HG03565 (cell line): ENCODE results near the gene CEMIP.

Experiments
- ATAC-seq: cut with Tn5 transposase; IDR thresholded peaks from one replicate; pipeline ENCODE4 v1.9.1; 2021; ENCODE audit warnings: mild to moderate bottlenecking, moderate library complexity; ENCODE audit not compliant: unreplicated experiment

Gene CEMIP

GRCh38 chr15:80822256-80822655 is 43.1 kb downstream of the CEMIP start:
- no peak for ATAC-seq

DNA sequence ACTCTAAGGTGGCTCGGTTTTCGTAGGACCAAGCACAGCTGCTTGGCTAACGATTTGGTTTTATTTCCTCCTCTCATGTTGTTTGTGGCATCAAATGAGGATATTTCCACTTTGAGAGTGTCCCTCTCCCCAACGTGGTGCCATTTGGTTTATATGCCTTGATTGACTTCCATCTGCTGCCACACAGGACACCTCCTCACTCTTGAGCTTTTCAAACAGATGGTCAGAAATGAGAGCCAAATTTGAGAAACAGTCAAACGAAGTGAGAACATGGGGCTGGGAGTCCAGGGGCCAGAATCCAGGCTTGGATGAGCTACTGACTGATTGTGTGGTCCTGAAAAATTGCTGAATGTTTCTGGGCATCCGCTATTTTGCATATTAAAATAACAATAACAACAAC is 43.5 kb downstream of the CEMIP start:
- ATAC-seq: no peak

GRCh38 chr15:80823120-80823519 is 44.0 kb downstream of the CEMIP start:
- no peak for ATAC-seq

DNA sequence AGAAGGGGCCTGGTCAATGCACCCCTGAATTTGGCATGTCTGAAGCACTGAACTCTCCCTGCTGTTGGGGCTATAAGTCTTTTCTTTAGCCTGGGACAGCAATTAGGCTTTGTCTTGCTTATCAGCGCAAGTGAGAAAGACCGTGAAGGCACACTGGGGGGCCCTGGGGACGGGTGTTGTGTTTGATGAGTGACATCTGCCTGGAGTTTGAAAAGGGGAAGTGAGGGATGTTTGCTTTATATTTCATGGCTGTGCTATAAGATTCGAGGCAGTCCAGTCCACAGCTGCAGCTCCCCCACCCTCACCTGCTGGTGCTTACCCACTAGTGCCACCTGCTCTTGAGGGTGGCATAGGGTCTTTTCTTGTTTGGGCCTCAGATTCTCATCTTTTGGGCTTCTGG is 44.8 kb downstream of the CEMIP start:
- ATAC-seq: no peak

GRCh38 chr15:80825361-80826030 is 46.3 kb downstream of the CEMIP start:
- ATAC-seq: no peak

- ATAC-seq: no peak
Measured at GRCh38 chr15:80828796-80829195, 49.6 kb downstream of the CEMIP start.

- no peak for ATAC-seq
Measured at GRCh38 chr15:80830677-80831076, 51.5 kb downstream of the CEMIP start.

- no peak for ATAC-seq
Measured at GRCh38 chr15:80831192-80831591, 52.0 kb downstream of the CEMIP start.

DNA sequence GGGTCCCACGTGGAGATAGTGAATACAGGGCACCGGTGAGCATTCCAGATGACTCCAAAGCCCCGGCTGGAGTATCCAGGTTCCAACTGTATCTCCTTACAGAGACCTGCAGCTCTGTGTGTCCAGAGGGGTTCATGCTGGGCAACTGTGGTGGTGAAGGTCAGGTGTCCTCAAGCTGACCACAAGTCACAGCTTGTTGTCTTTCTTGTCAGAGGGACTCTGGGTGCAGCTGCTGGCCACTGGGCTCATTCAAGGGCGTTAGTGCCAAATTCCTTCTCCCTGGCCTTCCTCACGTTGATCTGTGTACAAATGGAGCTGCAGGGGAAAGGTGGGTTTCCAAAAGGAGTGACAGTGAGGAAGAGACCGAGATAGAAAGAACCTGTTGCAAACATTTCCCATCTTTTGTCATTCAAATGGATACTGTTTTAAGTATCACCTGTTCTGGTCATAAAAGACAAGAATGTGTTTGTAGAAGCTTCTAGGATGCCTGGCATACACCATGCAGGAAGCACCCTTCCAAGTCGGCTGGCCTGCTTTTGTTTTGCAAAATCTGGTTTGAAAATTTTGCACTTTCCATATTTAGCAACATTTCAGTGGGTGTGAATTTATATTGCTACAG is 52.5 kb downstream of the CEMIP start:
- no peak for ATAC-seq

DNA sequence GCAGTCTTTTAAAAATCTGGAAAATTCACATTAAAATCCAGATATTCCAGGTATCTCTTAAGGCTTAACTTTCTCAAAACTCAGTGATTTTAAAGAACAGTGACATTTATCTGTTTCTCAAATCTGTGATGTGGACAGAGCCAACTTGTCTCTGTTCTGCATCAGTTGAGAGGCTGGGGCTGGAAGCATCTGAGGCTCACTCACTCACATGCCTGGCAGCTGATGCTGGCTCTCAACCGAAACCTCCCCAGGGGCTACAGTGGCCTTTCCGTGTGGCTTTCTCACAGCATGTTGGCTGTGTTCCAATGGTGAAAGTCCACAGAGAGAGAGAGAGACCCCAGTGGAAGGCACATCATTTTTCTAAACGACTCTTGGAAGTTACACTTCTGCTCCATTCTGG is 53.5 kb downstream of the CEMIP start:
- ATAC-seq: no peak

DNA sequence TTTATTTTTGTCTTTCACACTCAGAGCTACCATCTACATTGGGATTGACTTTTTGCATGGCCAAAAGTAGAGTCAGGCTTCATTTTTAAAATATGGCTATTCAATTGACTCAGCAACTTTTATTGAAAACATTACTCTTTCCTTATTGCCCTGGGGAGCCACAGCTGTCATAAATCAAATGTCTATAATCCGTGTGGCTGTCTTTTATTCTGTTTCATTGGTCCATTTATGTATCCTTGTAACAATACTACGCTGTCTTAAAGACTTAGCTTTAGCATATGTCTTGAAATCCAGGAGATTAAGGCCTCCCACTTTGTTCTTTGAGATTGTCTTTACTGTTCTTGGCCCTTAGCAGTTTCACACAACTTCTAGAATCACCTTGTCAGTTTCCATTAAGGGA is 55.2 kb downstream of the CEMIP start:
- ATAC-seq: no peak

DNA sequence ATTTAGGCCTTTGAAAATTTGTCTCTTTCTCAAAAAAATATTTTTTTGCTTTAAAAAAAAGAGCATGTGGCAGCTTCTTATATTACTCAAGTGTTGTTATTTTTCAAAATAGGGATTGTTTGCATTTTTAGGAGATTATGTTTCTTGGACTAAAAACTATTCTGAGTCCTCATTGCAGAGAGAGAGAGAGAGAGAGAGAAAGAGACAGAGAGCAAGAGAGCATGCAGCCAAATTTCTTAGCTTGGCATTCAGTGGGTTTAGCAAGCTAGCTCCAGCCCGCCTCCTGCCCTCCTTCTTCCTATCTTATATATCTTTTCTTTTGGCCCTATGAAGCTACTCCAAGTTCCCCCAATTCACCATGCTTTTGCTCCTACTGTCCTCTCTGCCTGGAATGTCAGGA is 55.7 kb downstream of the CEMIP start:
- ATAC-seq: no peak

DNA sequence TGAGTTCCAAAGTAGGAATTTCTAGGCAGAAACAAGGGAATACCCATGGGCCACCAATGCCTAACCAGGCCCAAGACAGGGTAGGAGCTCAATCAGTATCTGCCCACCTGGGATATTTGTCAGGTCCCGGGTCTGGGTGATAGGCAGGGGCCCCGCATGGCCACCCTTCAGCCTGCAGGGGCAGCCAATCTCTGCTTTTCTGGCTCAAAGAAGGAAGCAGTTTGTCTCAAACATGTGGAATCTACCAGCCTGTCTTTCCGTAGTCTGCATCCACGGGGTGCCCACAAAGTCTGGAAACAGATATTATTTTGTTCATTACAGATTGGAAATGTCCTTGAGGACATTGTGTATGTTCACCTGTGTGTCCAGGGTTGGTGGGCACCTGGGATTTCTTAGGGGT is 56.2 kb downstream of the CEMIP start:
- no peak for ATAC-seq

DNA sequence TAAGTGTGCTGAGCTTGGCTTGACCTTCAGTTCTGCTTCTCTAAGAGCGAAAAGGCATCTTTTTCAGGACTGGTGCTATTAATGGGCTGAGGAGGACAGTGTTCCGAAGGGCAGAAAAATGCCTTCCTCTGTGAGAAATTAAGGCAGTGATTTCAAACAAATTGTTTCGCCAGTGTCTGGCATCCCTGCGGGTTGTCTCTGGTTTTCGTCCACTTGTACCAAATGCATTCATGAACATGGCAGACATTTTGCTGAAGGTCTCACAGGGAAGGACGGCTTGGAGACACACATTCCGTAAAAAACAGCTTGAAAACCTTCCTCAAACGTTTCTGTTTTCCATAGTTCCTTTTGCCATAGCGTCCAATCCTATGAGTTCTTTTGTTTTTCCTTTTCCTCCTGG is 57.1 kb downstream of the CEMIP start:
- ATAC-seq: no peak

DNA sequence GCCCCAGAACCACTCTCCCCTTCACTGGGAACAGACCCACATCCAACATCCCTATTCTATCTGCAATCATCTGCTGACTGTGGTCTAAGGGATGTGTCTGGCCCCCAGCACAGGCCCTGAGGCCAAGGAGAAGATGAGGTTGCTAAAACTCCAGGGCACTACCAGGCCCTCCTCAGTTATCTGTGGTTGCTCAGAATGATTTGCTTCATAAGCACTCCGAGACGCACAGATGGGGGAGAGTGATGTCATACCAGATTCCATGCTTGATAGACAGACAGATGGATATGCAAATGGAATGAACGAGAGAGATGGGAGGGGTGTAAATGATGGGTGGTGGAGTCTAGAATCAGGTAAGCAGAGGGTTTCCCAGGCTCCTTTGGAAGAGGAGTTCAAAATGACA is 57.8 kb downstream of the CEMIP start:
- ATAC-seq: no peak

GRCh38 chr15:80838012-80838411 is 58.8 kb downstream of the CEMIP start:
- no peak for ATAC-seq

DNA sequence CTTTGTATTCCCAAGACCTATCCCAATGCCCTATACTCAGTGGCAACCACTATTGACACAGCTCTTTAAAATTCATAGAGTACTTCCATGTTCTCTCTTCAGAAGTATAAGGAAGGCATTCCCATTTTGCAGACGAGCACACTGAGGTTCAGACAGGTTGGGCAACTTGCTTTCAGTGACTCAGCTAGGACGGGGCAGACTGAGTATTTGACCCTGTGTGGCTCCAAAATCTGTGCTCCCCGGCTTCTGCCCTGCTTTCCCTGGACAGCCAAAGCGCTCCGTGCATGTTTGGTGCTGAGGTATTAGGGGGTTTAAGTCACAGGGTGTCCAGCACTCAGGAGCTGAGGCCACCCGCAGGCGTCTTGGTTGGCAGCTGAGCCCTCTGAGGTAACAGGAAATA is 59.5 kb downstream of the CEMIP start:
- no peak for ATAC-seq

DNA sequence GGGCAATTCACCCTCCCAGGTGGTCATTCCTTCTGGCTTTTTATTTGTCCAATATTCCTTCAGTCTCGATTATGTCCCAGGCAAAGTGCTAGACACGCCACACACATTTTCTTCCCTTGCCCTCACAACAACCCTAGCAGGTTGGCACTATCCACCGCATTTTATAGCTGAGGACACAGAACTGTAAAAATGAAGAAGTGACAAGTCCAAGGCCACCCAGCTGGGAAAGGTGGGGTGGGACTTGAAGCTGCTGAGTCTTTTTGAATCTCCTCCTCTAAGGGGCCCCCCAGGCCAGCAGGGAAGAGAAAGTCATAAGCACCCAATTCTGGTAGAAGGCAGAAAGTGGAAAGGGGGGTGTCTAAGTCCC is 60.6 kb downstream of the CEMIP start:
- no peak for ATAC-seq

DNA sequence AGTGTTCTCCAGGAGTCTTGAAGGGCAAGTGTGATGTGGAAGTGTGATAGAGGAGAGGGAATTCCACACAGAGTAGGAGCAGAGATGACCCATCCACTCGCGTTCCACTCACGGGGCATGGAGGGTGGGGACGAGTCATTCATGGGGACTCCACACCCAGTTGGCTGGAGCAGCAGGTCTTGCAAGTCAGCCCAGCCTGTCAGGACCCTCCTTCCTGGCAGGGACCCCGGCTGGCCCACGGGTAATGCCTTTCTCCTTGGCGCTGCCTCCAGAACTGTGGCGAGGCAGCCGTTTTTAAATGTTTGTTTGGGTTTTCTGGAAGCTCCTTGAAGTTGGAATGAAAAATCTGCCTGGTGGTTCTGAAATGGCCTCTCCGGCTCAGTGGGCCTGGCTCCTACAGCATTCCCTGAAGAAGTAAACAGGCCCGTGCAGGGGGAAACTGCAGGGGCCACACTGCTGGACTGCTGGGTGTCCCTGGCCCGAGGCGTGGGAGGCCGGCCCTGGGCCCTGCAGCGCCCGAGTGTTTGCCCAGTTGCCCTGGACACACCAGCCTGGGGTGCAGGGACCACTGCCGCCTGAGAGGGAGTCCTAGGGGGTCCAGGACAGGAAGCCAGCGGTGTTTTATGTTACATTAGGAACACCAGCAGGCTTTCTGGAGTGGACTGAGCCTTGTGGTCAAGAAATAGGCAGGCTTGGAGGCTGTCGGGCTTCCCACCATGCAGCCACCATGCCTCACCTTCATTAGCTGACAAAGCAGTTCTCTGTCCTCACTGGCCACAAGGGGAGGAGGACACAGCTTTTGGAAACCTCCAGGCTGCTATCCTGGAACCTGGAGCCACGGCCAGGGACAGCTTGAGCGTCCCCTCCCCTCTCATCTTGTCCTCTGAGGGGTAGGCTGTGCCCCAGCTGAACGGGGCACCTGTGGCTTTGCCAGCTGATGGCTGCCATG is 61.3 kb downstream of the CEMIP start:
- ATAC-seq: no peak

- ATAC-seq: no peak
Measured at GRCh38 chr15:80841541-80841940, 62.4 kb downstream of the CEMIP start.

DNA sequence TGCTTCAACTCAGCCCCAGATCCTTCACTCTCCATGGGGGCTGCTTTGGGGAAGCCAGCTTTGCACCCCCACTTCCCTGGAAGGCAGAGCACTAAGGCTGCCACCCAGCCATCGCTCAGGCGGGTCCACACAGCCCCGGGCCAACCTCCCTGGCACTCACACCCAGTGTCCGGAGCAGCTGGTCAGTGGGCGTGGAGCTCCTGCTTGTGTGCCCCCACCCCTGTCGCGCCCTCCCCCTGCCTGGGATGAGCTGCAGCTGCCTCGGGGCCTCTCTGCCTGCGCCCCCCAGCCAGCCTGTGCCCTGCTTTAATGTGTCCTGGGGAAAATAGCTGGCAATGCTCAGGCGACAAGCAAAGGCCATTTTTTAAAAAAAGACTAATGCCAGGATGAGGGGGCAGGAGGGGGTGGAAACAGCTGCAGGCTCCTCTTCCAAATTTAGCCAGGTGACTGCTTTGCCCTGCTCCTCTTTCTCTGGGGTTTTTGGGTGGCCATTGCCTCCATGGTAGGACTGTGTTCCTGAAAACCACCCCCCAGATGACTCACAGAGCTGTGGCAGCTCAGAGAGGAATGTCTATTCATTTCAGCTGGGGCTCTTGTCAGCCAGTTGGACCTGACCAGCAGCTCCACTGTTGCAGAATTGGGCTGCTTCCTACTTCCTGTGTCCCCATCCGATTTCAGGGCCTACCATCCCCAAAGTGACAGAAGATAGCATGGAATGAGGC is 65.0 kb downstream of the CEMIP start:
- ATAC-seq: no peak
